Effector memory CD8-positive, alpha-beta T cell (primary cell): Measurements from ENCODE around the gene ALOX15B.

Source experiments
- ATAC-seq: fragments of 150-1000 bp; cut with Tn5 transposase; replicated peaks from 2 replicates; pipeline ENCODE4 v1.10.0; 2021; ENCODE audit warnings: mild to moderate bottlenecking, moderate library complexity
- DNase-seq, 3 experiments: peaks; one replicate each; pipeline ENCODE4 v3.0.0; 2021
- H3K27ac Mint-ChIP-seq, 2 donors: one replicate each; pipeline ENCODE4 v1.8.0; 2022; ENCODE audit warnings: mild to moderate bottlenecking in 2 of 2, mixed read lengths in 2 of 2, moderate library complexity in 2 of 2
- H3K27me3 Mint-ChIP-seq, 2 donors: one replicate each; pipeline ENCODE4 v1.8.0; 2022; ENCODE audit warnings: mixed read lengths in 2 of 2
- H3K36me3 Mint-ChIP-seq: one replicate; pipeline ENCODE4 v1.8.0; 2022; ENCODE audit warnings: mild to moderate bottlenecking, moderate library complexity, mixed read lengths; ENCODE audit not compliant: insufficient read depth
- H3K4me1 Mint-ChIP-seq, 2 donors: one replicate each; pipeline ENCODE4 v1.8.0; 2022; ENCODE audit warnings: low read depth in 2 of 2, mixed read lengths in 2 of 2
- H3K4me3 Mint-ChIP-seq, 2 donors: one replicate each; pipeline ENCODE4 v1.8.0; 2022; ENCODE audit warnings: mild to moderate bottlenecking in 2 of 2, mixed read lengths in 2 of 2, moderate library complexity in 2 of 2
- H3K9me3 Mint-ChIP-seq, 2 donors: one replicate each; pipeline ENCODE4 v1.8.0; 2022; ENCODE audit warnings: mixed read lengths in 2 of 2
- total RNA-seq, 9 experiments: gene quantifications; one replicate each; lab custom pipeline; 2026; lab: John Stamatoyannopoulos, UW

Gene ALOX15B
- total RNA-seq, result 0 to 0.10 (median 0) reads per million in 9 experiments

- Mint-ChIP-seq H3K36me3 (no peaks in the 10 kb centered on the region), H3K4me3 (peak within 1 kb of the TSS in 1 of 2 donors; percentile 31), H3K27me3 (peaks cover 26 to 54% of the 10 kb centered on the region in 2 donors), H3K4me1 (no peaks in the 10 kb centered on the region), H3K9me3 (no peaks in the 10 kb centered on the region), H3K27ac (no peak within 1 kb of the TSS)
- ATAC-seq (no peak), DNase-seq (no peak)
Measured at GRCh38 chr17:8038954-8039610, at the start of gene ALOX15B. TSS of gene ALOX15B (plus strand) at chr17:8039059. CDS start at chr17:8039156, 97 bp downstream.

DNA sequence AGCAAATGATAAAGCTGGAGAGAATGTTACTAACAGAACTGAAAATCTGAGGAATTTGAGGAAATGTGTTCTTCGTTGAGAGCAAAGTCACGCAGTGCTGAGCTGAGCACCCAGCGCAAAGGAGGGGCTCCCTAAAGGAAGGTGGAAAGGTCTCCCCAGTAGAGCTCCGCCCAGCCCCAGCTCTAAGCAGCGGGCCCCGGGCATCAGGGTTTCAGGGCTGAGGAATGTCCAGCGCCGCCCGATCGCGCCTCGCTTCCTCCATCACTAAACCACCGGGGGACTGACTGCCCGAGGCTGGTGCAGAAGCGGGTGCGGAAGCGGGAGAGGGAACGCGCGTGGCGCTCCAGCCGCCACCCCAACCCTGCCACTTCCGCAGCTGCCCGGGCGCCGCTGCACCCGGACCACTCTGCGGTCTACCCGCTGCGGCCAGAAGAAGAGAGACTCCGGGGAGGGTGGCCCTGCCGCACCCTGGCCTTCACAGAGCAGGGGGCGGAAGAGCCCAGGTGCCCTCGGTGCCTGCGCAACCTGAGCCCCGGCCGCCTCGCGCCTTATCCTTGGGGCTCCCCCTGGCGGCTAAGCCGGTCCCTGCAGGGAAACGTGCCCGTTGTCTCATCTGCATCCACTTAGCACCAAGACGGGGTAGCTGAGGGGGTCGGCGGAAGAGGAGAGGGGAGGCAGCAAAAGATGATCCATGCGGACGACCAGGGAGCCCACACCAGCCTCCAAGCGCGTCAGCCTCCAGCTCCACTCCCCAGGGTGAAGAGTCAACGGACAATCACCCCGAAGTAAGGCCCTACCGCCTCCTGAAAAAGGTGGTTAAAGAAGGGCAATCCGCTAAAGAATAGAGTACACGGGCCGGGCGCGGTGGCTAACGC is 48.8 kb upstream of the ALOX15B start:
- peaks cover 0 to 21% of the 10 kb centered on the region in 2 donors for H3K27me3 Mint-ChIP-seq
- ATAC-seq (peak; percentile 88), DNase-seq (peak; percentile 94 to 97 (median 95))
- H3K4me1 Mint-ChIP-seq, result peaks cover 18 to 19% of the 10 kb centered on the region in 2 donors
- peak overlapping the region; percentile 88 to 90 for H3K27ac Mint-ChIP-seq
- H3K9me3 Mint-ChIP-seq, result no peaks in the 10 kb centered on the region
- H3K36me3 Mint-ChIP-seq, result peaks cover 17% of the 10 kb centered on the region
- H3K4me3 Mint-ChIP-seq, result peak overlapping the region; percentile 82 to 87

GRCh38 chr17:7992516-7992915 is 46.3 kb upstream of the ALOX15B start:
- H3K27me3 Mint-ChIP-seq, result peaks cover 7 to 13% of the 10 kb centered on the region in 2 donors
- no peak overlapping the region for H3K4me3 Mint-ChIP-seq
- no peak for DNase-seq
- H3K36me3 Mint-ChIP-seq, result peaks cover 17% of the 10 kb centered on the region
- H3K9me3 Mint-ChIP-seq, result no peaks in the 10 kb centered on the region
- no peak overlapping the region for H3K27ac Mint-ChIP-seq
- ATAC-seq, result no peak
- peaks cover 18 to 19% of the 10 kb centered on the region in 2 donors for H3K4me1 Mint-ChIP-seq

DNA sequence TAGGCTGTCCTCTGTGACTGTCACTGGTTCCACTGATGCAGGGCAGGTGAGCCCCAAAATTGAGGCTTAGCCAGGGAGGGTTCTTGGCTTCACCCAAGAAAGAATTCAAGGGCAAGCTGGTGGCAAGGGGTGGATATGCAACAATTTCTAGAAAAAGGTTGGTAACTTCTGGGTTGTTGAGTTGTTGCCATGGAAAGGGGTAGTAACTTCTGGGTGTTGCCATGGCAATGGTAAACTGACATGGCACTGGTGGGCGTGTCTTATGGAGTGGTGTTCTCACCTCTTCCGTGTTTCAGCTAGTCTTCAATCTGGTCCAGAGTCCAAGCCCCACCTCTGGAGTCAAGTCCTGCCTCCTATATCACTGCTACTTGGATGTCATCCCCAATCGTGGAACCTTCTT is 45.9 kb upstream of the ALOX15B start:
- Mint-ChIP-seq H3K27ac (no peak overlapping the region), H3K36me3 (peaks cover 17% of the 10 kb centered on the region), H3K4me3 (no peak overlapping the region), H3K9me3 (no peaks in the 10 kb centered on the region), H3K4me1 (peaks cover 18 to 19% of the 10 kb centered on the region in 2 donors), H3K27me3 (peaks cover 7 to 11% of the 10 kb centered on the region in 2 donors)
- ATAC-seq, result no peak
- DNase-seq, result no peak

DNA sequence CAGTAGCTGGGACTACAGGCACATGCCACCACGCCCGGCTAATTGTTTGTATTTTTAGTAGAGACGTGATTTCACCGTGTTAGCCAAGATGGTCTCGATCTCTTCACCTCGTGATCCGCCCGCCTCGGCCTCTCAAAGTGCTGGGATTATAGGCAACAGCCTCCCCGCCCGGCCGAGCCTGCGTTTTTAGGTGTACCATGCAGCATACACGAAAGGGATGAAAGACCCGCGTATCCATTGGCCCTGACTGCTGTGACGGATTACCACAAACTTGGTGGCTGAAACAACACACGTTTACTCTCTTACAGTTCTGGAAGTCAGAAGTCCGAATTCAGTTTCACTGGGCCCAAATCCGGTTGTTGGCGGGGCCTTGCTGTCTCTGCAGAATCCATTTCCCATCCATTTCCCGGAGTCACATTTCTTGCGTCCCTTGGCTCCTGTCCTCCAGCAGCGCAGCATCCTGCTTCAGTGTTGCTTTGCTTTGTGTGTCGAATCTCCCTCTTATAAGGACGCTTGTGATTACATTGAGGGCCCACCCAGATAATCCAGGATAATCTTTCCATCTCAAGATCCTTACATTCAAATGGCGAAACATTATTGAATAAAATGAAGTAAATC is 44.8 kb upstream of the ALOX15B start:
- Mint-ChIP-seq H3K4me1 (peaks cover 15 to 16% of the 10 kb centered on the region in 2 donors), H3K27me3 (peaks cover 14 to 18% of the 10 kb centered on the region in 2 donors), H3K9me3 (no peaks in the 10 kb centered on the region), H3K36me3 (peaks cover 15% of the 10 kb centered on the region), H3K4me3 (no peak overlapping the region), H3K27ac (no peak overlapping the region)
- ATAC-seq (no peak), DNase-seq (no peak)

GRCh38 chr17:7995724-7996123 is 43.1 kb upstream of the ALOX15B start:
- peaks cover under 1% of the 10 kb centered on the region for H3K36me3 Mint-ChIP-seq
- H3K27me3 Mint-ChIP-seq, result peaks cover 22 to 30% of the 10 kb centered on the region in 2 donors
- H3K27ac Mint-ChIP-seq, result no peak overlapping the region
- no peaks in the 10 kb centered on the region for H3K9me3 Mint-ChIP-seq
- no peak for ATAC-seq
- DNase-seq, result no peak
- no peak overlapping the region for H3K4me3 Mint-ChIP-seq
- peaks cover 2 to 4% of the 10 kb centered on the region in 2 donors for H3K4me1 Mint-ChIP-seq

GRCh38 chr17:7997186-7997585 is 41.7 kb upstream of the ALOX15B start:
- Mint-ChIP-seq H3K4me3 (no peak overlapping the region), H3K27me3 (peaks cover 35 to 44% of the 10 kb centered on the region in 2 donors), H3K9me3 (no peaks in the 10 kb centered on the region), H3K36me3 (no peaks in the 10 kb centered on the region), H3K27ac (no peak overlapping the region), H3K4me1 (peaks cover 4 to 5% of the 10 kb centered on the region in 2 donors)
- DNase-seq (no peak), ATAC-seq (peak; percentile 39)

DNA sequence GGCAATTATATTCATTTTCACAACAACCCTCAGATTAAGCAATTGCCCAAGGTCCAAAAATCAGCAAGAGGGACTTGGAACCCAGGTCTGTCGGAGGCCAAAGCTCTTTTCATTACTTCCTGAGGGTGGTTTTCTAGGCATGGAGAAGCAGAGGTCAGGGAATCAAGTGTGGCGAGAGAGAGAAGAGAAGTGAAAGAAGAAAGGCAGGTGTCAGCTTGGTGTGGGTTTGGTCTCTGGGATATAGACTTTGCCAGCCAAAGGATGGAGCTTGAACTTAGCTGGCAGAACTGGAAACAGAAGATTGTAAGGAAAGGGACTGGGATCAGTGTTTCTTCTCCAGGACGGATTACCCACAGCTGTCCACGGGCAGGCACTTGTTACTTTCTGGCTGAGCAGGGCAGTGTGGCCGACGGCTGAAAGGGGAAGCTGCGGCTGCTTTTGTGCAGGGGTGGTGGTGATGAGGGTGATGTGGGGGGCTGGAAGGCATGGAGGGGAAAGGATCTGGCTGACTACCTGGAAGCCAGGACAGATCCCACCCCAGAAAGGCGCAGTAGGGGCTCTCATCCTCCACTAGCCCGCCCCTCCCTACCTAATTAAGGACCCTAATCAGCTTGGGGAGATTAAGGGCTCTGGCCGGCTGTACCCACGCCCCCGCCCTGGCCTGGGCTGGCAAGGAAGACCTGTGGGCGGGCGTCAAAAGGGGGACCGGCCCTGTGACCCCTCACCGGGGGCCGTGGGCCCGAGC is 36.7 kb upstream of the ALOX15B start, which contains the start of gene GUCY2D:
Gene GUCY2D (plus strand): TSS at position 640 of the 745 bp plus-strand sequence. CDS start 433 bp downstream, outside the sequence.
- Mint-ChIP-seq H3K4me3 (peak within 1 kb of the TSS; percentile 54 to 67), H3K9me3 (no peaks in the 10 kb centered on the region), H3K36me3 (no peaks in the 10 kb centered on the region), H3K27ac (no peak within 1 kb of the TSS), H3K4me1 (peaks cover 7 to 9% of the 10 kb centered on the region in 2 donors), H3K27me3 (peaks cover 64 to 82% of the 10 kb centered on the region in 2 donors)
- ATAC-seq (peak; percentile 46), DNase-seq (no peak)

GRCh38 chr17:8002721-8003593 is 35.9 kb upstream of the ALOX15B start:
- peak overlapping the region in 1 of 2 donors; percentile 67 for H3K4me3 Mint-ChIP-seq

GRCh38 chr17:8003594-8004181 is 35.2 kb upstream of the ALOX15B start:
- H3K27me3 Mint-ChIP-seq, result peaks cover 58 to 80% of the 10 kb centered on the region in 2 donors

More at GRCh38 chr17:8002721-8003593, 35.9 kb upstream of the ALOX15B start:
- peaks cover 61 to 85% of the 10 kb centered on the region in 2 donors for H3K27me3 Mint-ChIP-seq
- no peaks in the 10 kb centered on the region for H3K9me3 Mint-ChIP-seq
- no peaks in the 10 kb centered on the region for H3K36me3 Mint-ChIP-seq
- DNase-seq, result no peak
- H3K27ac Mint-ChIP-seq, result no peak overlapping the region
- ATAC-seq, result peak; percentile 19
- H3K4me1 Mint-ChIP-seq, result peaks cover 7 to 9% of the 10 kb centered on the region in 2 donors

DNA sequence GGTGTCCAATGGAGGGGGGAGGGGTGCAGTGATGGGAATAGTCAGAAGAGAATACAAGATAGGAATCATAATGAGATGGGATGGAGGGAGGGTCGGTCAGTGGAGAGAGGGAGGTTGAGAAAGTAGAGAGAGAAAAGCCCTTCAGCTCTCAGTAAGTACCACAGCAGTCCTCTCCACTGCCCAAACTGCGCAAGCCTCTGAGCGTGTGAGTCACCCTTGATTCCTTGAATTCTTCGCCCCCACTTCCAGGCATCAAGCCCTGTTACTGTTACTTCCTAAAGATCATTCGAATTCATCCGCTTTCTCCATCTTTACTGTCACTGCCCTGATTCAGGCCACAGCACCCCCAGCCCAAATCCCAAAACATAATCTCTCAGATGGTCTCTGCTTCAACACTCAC is 34.0 kb upstream of the ALOX15B start:
- Mint-ChIP-seq H3K4me3 (no peak overlapping the region), H3K27ac (no peak overlapping the region), H3K4me1 (peaks cover 7 to 9% of the 10 kb centered on the region in 2 donors), H3K36me3 (no peaks in the 10 kb centered on the region), H3K27me3 (peaks cover 53 to 73% of the 10 kb centered on the region in 2 donors), H3K9me3 (no peaks in the 10 kb centered on the region)
- ATAC-seq, result no peak
- no peak for DNase-seq

More at GRCh38 chr17:8003594-8004181, 35.2 kb upstream of the ALOX15B start:
- no peak overlapping the region for H3K4me3 Mint-ChIP-seq
- DNase-seq (no peak), ATAC-seq (no peak)
- peaks cover 7 to 9% of the 10 kb centered on the region in 2 donors for H3K4me1 Mint-ChIP-seq
- no peaks in the 10 kb centered on the region for H3K36me3 Mint-ChIP-seq
- H3K9me3 Mint-ChIP-seq, result no peaks in the 10 kb centered on the region
- no peak overlapping the region for H3K27ac Mint-ChIP-seq
